NCI-H524 (cell line): ENCODE data around the gene APBA2.
"Not testable (repeated sequence)": the region's sequence is repeated elsewhere in the genome, so short reads cannot be mapped to it uniquely, and the experiment has no call there.

Experiments
- DNase-seq, 2 experiments: peaks; one replicate each; lab custom pipeline; 2025; lab: John Stamatoyannopoulos, UW

The APBA2 gene

GRCh38 chr15:29162411-29162810, 276.6 kb downstream of the APBA2 start:
- no peak for DNase-seq

- DNase-seq = not testable (repeated sequence)
Measured at GRCh38 chr15:29167122-29167521, 281.3 kb downstream of the APBA2 start.
